Hematopoietic multipotent progenitor cell treated with erythropoietin and hydrocortisone succinate and interleukin-3 and kit ligand, for 4 days (in vitro differentiated cells): ENCODE data around the gene SFSWAP.
"Not testable (repeated sequence)": the region's sequence is repeated elsewhere in the genome, so short reads cannot be mapped to it uniquely, and the experiment has no call there.

Source experiments
- DNase-seq: peaks from one replicate; pipeline ENCODE4 v3.0.0-alpha.2; 2015

The SFSWAP gene

GRCh38 chr12:131704509-131704908 is 6.4 kb upstream of the SFSWAP start:
- no peak for DNase-seq

- not testable (repeated sequence) for DNase-seq
Observed at GRCh38 chr12:131706709-131707108, 4.2 kb upstream of the SFSWAP start.

- no peak for DNase-seq
Observed at GRCh38 chr12:131709226-131709625, 1.7 kb upstream of the SFSWAP start.

GRCh38 chr12:131711551-131712205 is 788 bp downstream of the SFSWAP start:
- peak; percentile 42 for DNase-seq

- no peak for DNase-seq
Observed at GRCh38 chr12:131713349-131713748, 2.5 kb downstream of the SFSWAP start.

- no peak for DNase-seq
Observed at GRCh38 chr12:131714759-131715158, 3.9 kb downstream of the SFSWAP start.

GRCh38 chr12:131716282-131716681 is 5.4 kb downstream of the SFSWAP start:
- DNase-seq = peak; percentile 27

- no peak for DNase-seq
Observed at GRCh38 chr12:131720241-131720640, 9.4 kb downstream of the SFSWAP start.

GRCh38 chr12:131720921-131721320 is 10.0 kb downstream of the SFSWAP start:
- DNase-seq = no peak

- DNase-seq = no peak
Observed at GRCh38 chr12:131721548-131721947, 10.7 kb downstream of the SFSWAP start.

- no peak for DNase-seq
Observed at GRCh38 chr12:131723532-131723931, 12.6 kb downstream of the SFSWAP start.

- DNase-seq = no peak
Observed at GRCh38 chr12:131724534-131724933, 13.6 kb downstream of the SFSWAP start.

GRCh38 chr12:131725503-131725902 is 14.6 kb downstream of the SFSWAP start:
- no peak for DNase-seq

- no peak for DNase-seq
Observed at GRCh38 chr12:131728720-131729119, 17.8 kb downstream of the SFSWAP start.

GRCh38 chr12:131729254-131729955 is 18.5 kb downstream of the SFSWAP start:
- DNase-seq = no peak

GRCh38 chr12:131732996-131733615 is 22.2 kb downstream of the SFSWAP start:
- DNase-seq = no peak

- DNase-seq = no peak
Observed at GRCh38 chr12:131733874-131734273, 23.0 kb downstream of the SFSWAP start.

- DNase-seq = no peak
Observed at GRCh38 chr12:131734336-131735152, 23.7 kb downstream of the SFSWAP start.

- no peak for DNase-seq
Observed at GRCh38 chr12:131735153-131735456, 24.2 kb downstream of the SFSWAP start.

GRCh38 chr12:131735476-131736445 is 24.9 kb downstream of the SFSWAP start:
- no peak for DNase-seq

- DNase-seq = no peak
Observed at GRCh38 chr12:131736446-131737149, 25.7 kb downstream of the SFSWAP start.
